AG04450 (cell line): ENCODE data around the gene HRH2. TPM values are rescaled to one million over a fixed set of nuclear protein-coding genes. Genes with fewer than 3 reads are reported as not detected.

Source experiments
- CTCF ChIA-PET: fragments of 300-600, 350-600 bp; formaldehyde crosslinking; extraction: SDS; loops from one replicate; lab custom pipeline; 2022; ENCODE audit warnings: antibody characterized with exemption, inconsistent platforms; lab: Charles Lee
- POLR2A ChIA-PET: fragments of 350-600 bp; formaldehyde crosslinking; extraction: SDS; loops from one replicate; lab custom pipeline; 2021; ENCODE audit warnings: antibody characterized with exemption, inconsistent platforms; lab: Yijun Ruan, JAX
- DNase-seq: peaks from one replicate; pipeline ENCODE4 v3.0.0-alpha.2; 2011; ENCODE audit warnings: low read depth, low spot score
- H3K27ac ChIP-seq: one replicate; pipeline ENCODE4 v1.5.1; 2012; ENCODE audit warnings: low read depth, low read length, control low read depth
- H3K27me3 ChIP-seq: one replicate; pipeline ENCODE4 v1.6.0; 2012; ENCODE audit warnings: low read length; ENCODE audit not compliant: control insufficient read depth, insufficient read depth
- H3K4me3 ChIP-seq: 2 replicates; pipeline ENCODE4 v1.5.1; 2011; ENCODE audit warnings: mild to moderate bottlenecking, low read depth, low read length, control low read depth
- H3K9me3 ChIP-seq: 2 replicates; pipeline ENCODE4 v1.5.1; 2012; ENCODE audit warnings: low read length; ENCODE audit not compliant: control insufficient read depth, insufficient read depth
- CTCF ChIP-seq: IDR thresholded peaks from 2 replicates; pipeline ENCODE4 v1.5.1; 2011; ENCODE audit warnings: low read depth, low read length, control low read depth, inconsistent platforms
- polyA plus RNA-seq: library from polyadenylated mRNA; depleted of rRNA; stranded (reverse); fragments of >200 nt; gene quantifications from 2 replicates; pipeline ENCODE4 v1.2.3, GENCODE V29; 2011

HRH2 gene
- polyA plus RNA-seq, 1 experiment, result not detected

- ChIA-PET CTCF (no interaction called here), POLR2A (no interaction called here)
- TF ChIP-seq CTCF, result no peak
- no peak for DNase-seq
- Histone ChIP-seq H3K4me3 (no peak overlapping the region), H3K27ac (no peak overlapping the region), H3K9me3 (no peaks in the 10 kb centered on the region; the same call in 1 of the 2 replicates), H3K27me3 (no peaks in the 10 kb centered on the region)
These were observed 6.9 kb downstream of the HRH2 start for GRCh38 chr5:175664723-175665122.

- no peak overlapping the region for H3K4me3 ChIP-seq
- H3K27me3 ChIP-seq, result no peaks in the 10 kb centered on the region
- ChIA-PET POLR2A (interaction anchor here (0.8 kb wide), 1 partner anchor 646 kb away, joined by 3 read pairs; no protein-coding TSS in a partner anchor), CTCF (no interaction called here)
- TF ChIP-seq CTCF, result no peak
- no peaks in the 10 kb centered on the region; the same call in 1 of the 2 replicates for H3K9me3 ChIP-seq
- H3K27ac ChIP-seq, result no peak overlapping the region
- DNase-seq, result no peak
These were observed 8.3 kb downstream of the HRH2 start for GRCh38 chr5:175666216-175666615.

- CTCF ChIA-PET, result no interaction called here
- POLR2A ChIA-PET, result no interaction called here
- no peaks in the 10 kb centered on the region for H3K27me3 ChIP-seq
- H3K9me3 ChIP-seq, result no peaks in the 10 kb centered on the region; the same call in 1 of the 2 replicates
- no peak for DNase-seq
- no peak overlapping the region for H3K27ac ChIP-seq
- H3K4me3 ChIP-seq, result no peak overlapping the region
- TF ChIP-seq CTCF, result no peak
These were observed 10.1 kb downstream of the HRH2 start for GRCh38 chr5:175668006-175668405.

GRCh38 chr5:175670372-175670771, 12.5 kb downstream of the HRH2 start:
- Histone ChIP-seq H3K4me3 (no peak overlapping the region), H3K27ac (no peak overlapping the region), H3K9me3 (no peaks in the 10 kb centered on the region; the same call in 1 of the 2 replicates), H3K27me3 (peaks cover 2% of the 10 kb centered on the region)
- DNase-seq, result no peak
- ChIA-PET POLR2A (no interaction called here), CTCF (no interaction called here)
- TF ChIP-seq CTCF, result no peak

- ChIA-PET CTCF (no interaction called here), POLR2A (no interaction called here)
- DNase-seq, result no peak
- peaks cover 2% of the 10 kb centered on the region for H3K27me3 ChIP-seq
- H3K9me3 ChIP-seq, result no peaks in the 10 kb centered on the region; the same call in 1 of the 2 replicates
- no peak for TF ChIP-seq CTCF
- H3K4me3 ChIP-seq, result no peak overlapping the region
- no peak overlapping the region for H3K27ac ChIP-seq
These were observed 13.1 kb downstream of the HRH2 start for GRCh38 chr5:175671013-175671412.
